ENCODE measurements around the gene IL17REL. TPM values are rescaled to one million over a fixed set of nuclear protein-coding genes. Genes with fewer than 3 reads are reported as not detected.
A peak's percentile ranks its signal among the peaks of the same experiment; 100 is the strongest.

IL17REL gene
- total RNA-seq, 3 donors from 2014 or later: not detected

- TF ChIP-seq CTCF (IDR thresholded peaks at IDR 0.05) (no peak), POLR2AphosphoS5 (IDR thresholded peaks at IDR 0.05) (no peak), POLR2A (IDR thresholded peaks at IDR 0.05) (no peak)
- no peaks in the 10 kb centered on the region for H3K36me3 ChIP-seq
- H3K9me3 ChIP-seq: no peaks in the 10 kb centered on the region
- no peak for DNase-seq (ENCODE audit: low spot score in 2 of 2)
- H3K27me3 ChIP-seq: peaks cover 8 to 53% of the 10 kb centered on the region in 2 donors
- no peak overlapping the region for H3K27ac ChIP-seq
- H3K4me3 ChIP-seq: no peak overlapping the region
- intact Hi-C loops (cut with DNase I; ENCODE audit: low total_unique reads): no loop called here
- H3K4me1 ChIP-seq: no peaks in the 10 kb centered on the region
Observed at GRCh38 chr22:50017701-50018224, 5.2 kb upstream of the IL17REL start.

GRCh38 chr22:50016988-50017700 lies 4.6 kb upstream of the IL17REL start:
- H3K9me3 ChIP-seq: no peaks in the 10 kb centered on the region
- intact Hi-C loops (cut with DNase I; ENCODE audit: low total_unique reads): no loop called here
- TF ChIP-seq POLR2AphosphoS5 (IDR thresholded peaks at IDR 0.05): no peak
- TF ChIP-seq CTCF (IDR thresholded peaks at IDR 0.05): no peak
- TF ChIP-seq POLR2A (IDR thresholded peaks at IDR 0.05): no peak
- H3K27ac ChIP-seq: no peak overlapping the region
- no peaks in the 10 kb centered on the region for H3K36me3 ChIP-seq
- peaks cover 8 to 59% of the 10 kb centered on the region in 2 donors for H3K27me3 ChIP-seq
- no peak for DNase-seq (ENCODE audit: low spot score in 2 of 2)
- no peaks in the 10 kb centered on the region for H3K4me1 ChIP-seq
- no peak overlapping the region for H3K4me3 ChIP-seq

- peaks cover 8 to 66% of the 10 kb centered on the region in 2 donors for H3K27me3 ChIP-seq
Observed at GRCh38 chr22:50016308-50016987, 3.9 kb upstream of the IL17REL start.

GRCh38 chr22:50015451-50016307 lies 3.1 kb upstream of the IL17REL start:
- no peak for TF ChIP-seq POLR2A (IDR thresholded peaks at IDR 0.05)
- peak overlapping the region in 1 of 3 donors; percentile 37 for H3K4me3 ChIP-seq
- H3K27ac ChIP-seq: no peak overlapping the region
- intact Hi-C loops (cut with DNase I; ENCODE audit: low total_unique reads): no loop called here
- no peaks in the 10 kb centered on the region for H3K9me3 ChIP-seq
- no peak for DNase-seq (ENCODE audit: low spot score in 2 of 2)
- H3K4me1 ChIP-seq: peaks cover 0 to 4% of the 10 kb centered on the region in 2 donors
- H3K27me3 ChIP-seq: peaks cover 8 to 74% of the 10 kb centered on the region in 2 donors
- no peaks in the 10 kb centered on the region for H3K36me3 ChIP-seq

More at GRCh38 chr22:50016308-50016987, 3.9 kb upstream of the IL17REL start:
- intact Hi-C loops (cut with DNase I; ENCODE audit: low total_unique reads): no loop called here
- H3K9me3 ChIP-seq: no peaks in the 10 kb centered on the region
- no peak for TF ChIP-seq CTCF (IDR thresholded peaks at IDR 0.05)
- no peak for TF ChIP-seq POLR2AphosphoS5 (IDR thresholded peaks at IDR 0.05)
- no peak for TF ChIP-seq POLR2A (IDR thresholded peaks at IDR 0.05)
- no peaks in the 10 kb centered on the region for H3K36me3 ChIP-seq
- no peak overlapping the region for H3K27ac ChIP-seq
- H3K4me3 ChIP-seq: no peak overlapping the region
- DNase-seq (ENCODE audit: low spot score in 2 of 2): no peak
- no peaks in the 10 kb centered on the region for H3K4me1 ChIP-seq

GRCh38 chr22:50014655-50015401 lies 2.3 kb upstream of the IL17REL start:
- Histone ChIP-seq H3K9me3 (no peaks in the 10 kb centered on the region), H3K36me3 (no peaks in the 10 kb centered on the region), H3K4me1 (peaks cover 0 to 7% of the 10 kb centered on the region in 2 donors), H3K27me3 (peaks cover 15 to 82% of the 10 kb centered on the region in 2 donors), H3K27ac (no peak overlapping the region), H3K4me3 (peak overlapping the region in 1 of 3 donors; percentile 37)
- no peak for DNase-seq (ENCODE audit: low spot score in 2 of 2)
- TF ChIP-seq POLR2A (IDR thresholded peaks at IDR 0.05) (no peak), POLR2AphosphoS5 (IDR thresholded peaks at IDR 0.05) (no peak), CTCF (IDR thresholded peaks at IDR 0.05) (no peak)
- intact Hi-C loops (cut with DNase I; ENCODE audit: low total_unique reads): no loop called here
